Panc1 (cell line): ENCODE measurements around the gene PLXNA2. TPM values are rescaled to one million over a fixed set of nuclear protein-coding genes. Genes with fewer than 3 reads are reported as not detected.

Experiments
- ATAC-seq: fragments of 200-7000 bp; cut with Tn5 transposase; 2 replicates; pipeline ENCODE4 v1.9.1; 2020; ENCODE audit warnings: mild to moderate bottlenecking, moderate library complexity
- BruUV-seq: library from RNA; stranded (reverse); fragments of 400-500 nt; replicated peaks from 2 replicates; lab custom pipeline; 2021; lab: Mats Ljungman, UMichigan
- CTCF ChIA-PET: fragments of 300-600 bp; sonication (Branson Sonifier 250); formaldehyde crosslinking; loops from one replicate; lab custom pipeline; 2022; ENCODE audit warnings: antibody characterized with exemption; lab: Charles Lee
- POLR2A ChIA-PET: fragments of 300-600 bp; sonication (Branson Sonifier 250); formaldehyde crosslinking; loops from one replicate; lab custom pipeline; 2022; ENCODE audit warnings: antibody characterized with exemption; lab: Charles Lee
- DNase-seq: peaks from one replicate; pipeline ENCODE4 v3.0.0-alpha.2; 2010; ENCODE audit warnings: low read depth, low spot score
- H3K27ac ChIP-seq: 2 replicates; pipeline ENCODE4 v1.5.1; 2011; ENCODE audit warnings: mild to moderate bottlenecking, low read length, inconsistent platforms
- H3K27me3 ChIP-seq: fragments of 200-500 bp; sonication (Bioruptor generic); 2 replicates; pipeline ENCODE4 v1.6.0; 2014; ENCODE audit warnings: low read length, inconsistent platforms; ENCODE audit not compliant: control insufficient read depth, insufficient read depth
- H3K36me3 ChIP-seq: fragments of 200-500 bp; sonication (Bioruptor generic); 2 replicates; pipeline ENCODE4 v1.5.1; 2014; ENCODE audit warnings: inconsistent platforms, mild to moderate bottlenecking, low read length, moderate library complexity; ENCODE audit not compliant: control insufficient read depth, insufficient read depth
- H3K4me1 ChIP-seq: 2 replicates; pipeline ENCODE4 v1.5.1; 2011; ENCODE audit warnings: inconsistent platforms, mild to moderate bottlenecking, low read length, moderate library complexity; ENCODE audit not compliant: control insufficient read depth, insufficient read depth
- H3K4me3 ChIP-seq, 2 experiments: 2 replicates each; pipeline ENCODE4 v1.5.1; 2011 to 2012; ENCODE audit warnings: low read depth in 2 of 2, low read length in 2 of 2, mild to moderate bottlenecking in 2 of 2, inconsistent platforms in 1 of 2, moderate library complexity in 1 of 2
- H3K9me3 ChIP-seq: fragments of 200-500 bp; sonication (Bioruptor generic); 2 replicates; pipeline ENCODE4 v1.5.1; 2014; ENCODE audit warnings: low read depth, mild to moderate bottlenecking, inconsistent platforms, low read length, moderate library complexity; ENCODE audit not compliant: control insufficient read depth, insufficient read depth
- CTCF ChIP-seq: fragments of 450-650 bp; IDR thresholded peaks from 2 replicates; pipeline ENCODE4 v1.5.1; 2017; ENCODE audit warnings: mild to moderate bottlenecking
- POLR2AphosphoS5 ChIP-seq: IDR thresholded peaks from 2 replicates; pipeline ENCODE4 v1.6.1; 2012; ENCODE audit warnings: mild to moderate bottlenecking, low read depth, low read length, moderate library complexity
- SIN3A ChIP-seq: IDR thresholded peaks from 2 replicates; pipeline ENCODE4 v1.6.1; 2012; ENCODE audit warnings: low read depth, mild to moderate bottlenecking, low read length, moderate library complexity, borderline replicate concordance; ENCODE audit not compliant: insufficient read depth
- TCF7L2 ChIP-seq: IDR thresholded peaks from 2 replicates; pipeline ENCODE4 v1.6.1; 2011; ENCODE audit warnings: mild to moderate bottlenecking, low read depth, low read length, inconsistent platforms
- in situ Hi-C: cut with HindIII; loops from 2 replicates; pipeline ENCODE4 v1.10.0; 2016; ENCODE audit warnings: low sequenced_read_pairs, low pct_unique_long_range_greater_than_20kb
- intact Hi-C: fragments of 100-400 bp; cut with micrococcal nuclease; formaldehyde crosslinking; loops from one replicate; pipeline ENCODE4 v1.10.0; 2022; ENCODE audit not compliant: unreplicated experiment
- total RNA-seq: library from RNA; stranded (reverse); gene quantifications from one replicate; pipeline ENCODE4 v1.2.1, GENCODE V29; 2021; ENCODE audit not compliant: unreplicated experiment
- TF ChIP-seq, protein P1 (sequence below), 2 experiments: IDR thresholded peaks; 2 replicates each; pipeline ENCODE4 v1.6.1; 2011 to 2012; ENCODE audit warnings: low read depth in 2 of 2, control low read depth in 1 of 2, low read length in 1 of 2, mild to moderate bottlenecking in 1 of 2, moderate library complexity in 1 of 2; ENCODE audit not compliant: insufficient read depth in 1 of 2

The PLXNA2 gene
- total RNA-seq, 1 experiment from 2014 or later = 0.98 TPM

DNA sequence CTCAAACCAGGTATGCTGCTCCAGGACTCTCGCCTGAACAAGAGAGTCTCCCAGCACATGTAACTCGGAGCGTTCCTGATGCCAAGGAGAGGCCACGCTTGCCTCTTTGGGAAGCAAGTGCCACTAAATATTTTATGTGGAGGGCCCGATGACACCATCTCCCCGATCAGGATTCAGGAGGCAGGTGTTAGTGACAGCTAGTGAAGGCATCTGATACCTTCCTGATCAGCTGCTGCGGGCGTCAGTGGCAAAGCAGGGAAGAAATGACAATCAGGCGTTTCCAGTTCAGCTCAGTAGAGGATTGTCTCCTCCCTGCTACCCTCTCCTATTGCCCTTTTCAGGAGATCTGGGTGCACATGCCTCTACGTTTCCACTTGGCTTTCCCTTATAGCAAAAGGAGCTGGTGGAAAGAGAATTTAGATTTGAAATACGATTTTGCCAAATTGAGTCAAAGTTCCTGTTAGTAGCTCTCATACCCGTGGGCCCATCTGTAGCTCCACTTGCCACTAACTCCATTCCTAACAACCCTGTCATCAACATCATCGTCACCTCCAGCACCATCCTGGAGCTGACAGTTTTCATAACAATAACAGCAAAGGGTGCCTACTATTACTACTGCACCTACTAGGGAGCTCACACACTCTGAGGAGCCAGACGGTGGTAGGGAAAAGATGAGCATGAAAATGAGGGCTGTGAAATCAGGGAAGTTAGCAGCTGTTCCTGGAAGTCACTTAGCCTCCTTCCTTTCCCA lies 21.6 kb downstream of the PLXNA2 start:
- Histone ChIP-seq H3K9me3 (no peaks in the 10 kb centered on the region), H3K4me1 (no peaks in the 10 kb centered on the region), H3K27ac (no peak overlapping the region), H3K36me3 (no peaks in the 10 kb centered on the region), H3K27me3 (peaks cover 2% of the 10 kb centered on the region; the same call in 1 of the 2 replicates), H3K4me3 (no peak overlapping the region)
- ATAC-seq = no peak
- TF ChIP-seq CTCF = no peak
- TF ChIP-seq TCF7L2 = no peak
- TF ChIP-seq, protein P1, sequence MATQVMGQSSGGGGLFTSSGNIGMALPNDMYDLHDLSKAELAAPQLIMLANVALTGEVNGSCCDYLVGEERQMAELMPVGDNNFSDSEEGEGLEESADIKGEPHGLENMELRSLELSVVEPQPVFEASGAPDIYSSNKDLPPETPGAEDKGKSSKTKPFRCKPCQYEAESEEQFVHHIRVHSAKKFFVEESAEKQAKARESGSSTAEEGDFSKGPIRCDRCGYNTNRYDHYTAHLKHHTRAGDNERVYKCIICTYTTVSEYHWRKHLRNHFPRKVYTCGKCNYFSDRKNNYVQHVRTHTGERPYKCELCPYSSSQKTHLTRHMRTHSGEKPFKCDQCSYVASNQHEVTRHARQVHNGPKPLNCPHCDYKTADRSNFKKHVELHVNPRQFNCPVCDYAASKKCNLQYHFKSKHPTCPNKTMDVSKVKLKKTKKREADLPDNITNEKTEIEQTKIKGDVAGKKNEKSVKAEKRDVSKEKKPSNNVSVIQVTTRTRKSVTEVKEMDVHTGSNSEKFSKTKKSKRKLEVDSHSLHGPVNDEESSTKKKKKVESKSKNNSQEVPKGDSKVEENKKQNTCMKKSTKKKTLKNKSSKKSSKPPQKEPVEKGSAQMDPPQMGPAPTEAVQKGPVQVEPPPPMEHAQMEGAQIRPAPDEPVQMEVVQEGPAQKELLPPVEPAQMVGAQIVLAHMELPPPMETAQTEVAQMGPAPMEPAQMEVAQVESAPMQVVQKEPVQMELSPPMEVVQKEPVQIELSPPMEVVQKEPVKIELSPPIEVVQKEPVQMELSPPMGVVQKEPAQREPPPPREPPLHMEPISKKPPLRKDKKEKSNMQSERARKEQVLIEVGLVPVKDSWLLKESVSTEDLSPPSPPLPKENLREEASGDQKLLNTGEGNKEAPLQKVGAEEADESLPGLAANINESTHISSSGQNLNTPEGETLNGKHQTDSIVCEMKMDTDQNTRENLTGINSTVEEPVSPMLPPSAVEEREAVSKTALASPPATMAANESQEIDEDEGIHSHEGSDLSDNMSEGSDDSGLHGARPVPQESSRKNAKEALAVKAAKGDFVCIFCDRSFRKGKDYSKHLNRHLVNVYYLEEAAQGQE (IDR thresholded peaks at IDR 0.05; ENCODE audit: insufficient read depth in 1 of 2, low read depth in 2 of 2, low read length in 1 of 2) = no peak
- TF ChIP-seq SIN3A = no peak
- no peak for TF ChIP-seq POLR2AphosphoS5
- no TSS peak for BruUV-seq
- POLR2A ChIA-PET = no interaction called here
- no peak for DNase-seq
- CTCF ChIA-PET = no interaction called here
- in situ Hi-C loops (no loop called here), intact Hi-C loops (no loop called here)

GRCh38 chr1:208221291-208221622 lies 22.9 kb downstream of the PLXNA2 start:
- Histone ChIP-seq H3K27ac (no peak overlapping the region), H3K4me1 (no peaks in the 10 kb centered on the region), H3K4me3 (no peak overlapping the region), H3K36me3 (no peaks in the 10 kb centered on the region), H3K27me3 (peaks cover 2% of the 10 kb centered on the region; the same call in 1 of the 2 replicates), H3K9me3 (no peaks in the 10 kb centered on the region)
- TF ChIP-seq, protein P1 (IDR thresholded peaks at IDR 0.05; ENCODE audit: insufficient read depth in 1 of 2, low read depth in 2 of 2, low read length in 1 of 2) = no peak
- no peak for TF ChIP-seq SIN3A
- TF ChIP-seq POLR2AphosphoS5 = no peak
- no peak for TF ChIP-seq TCF7L2
- TF ChIP-seq CTCF = no peak
- intact Hi-C loops = no loop called here
- CTCF ChIA-PET = interaction anchor here (0.6 kb wide), 1 partner anchor 29 kb away, joined by 8 read pairs; no protein-coding TSS in a partner anchor
- DNase-seq = no peak
- in situ Hi-C loops = no loop called here
- no TSS peak for BruUV-seq
- ATAC-seq = no peak
- POLR2A ChIA-PET = no interaction called here
